LHCN-M2 (cell line): ENCODE results near the gene TSPEAR. TPM values are rescaled to one million over a fixed set of nuclear protein-coding genes. Genes with fewer than 3 reads are reported as not detected.
"Not testable (repeated sequence)": the region's sequence is repeated elsewhere in the genome, so short reads cannot be mapped to it uniquely, and the experiment has no call there.

Experiments used
- DNase-seq: peaks from one replicate; pipeline ENCODE4 v3.0.0-alpha.2; 2012; ENCODE audit warnings: low read depth
- total RNA-seq: library from RNA; depleted of rRNA; stranded (reverse); fragments of >200 nt; gene quantifications from 2 replicates; pipeline ENCODE4 v1.2.3, GENCODE V29; 2014

Gene TSPEAR
- total RNA-seq, 1 experiment from 2014 or later, result not detected

DNA sequence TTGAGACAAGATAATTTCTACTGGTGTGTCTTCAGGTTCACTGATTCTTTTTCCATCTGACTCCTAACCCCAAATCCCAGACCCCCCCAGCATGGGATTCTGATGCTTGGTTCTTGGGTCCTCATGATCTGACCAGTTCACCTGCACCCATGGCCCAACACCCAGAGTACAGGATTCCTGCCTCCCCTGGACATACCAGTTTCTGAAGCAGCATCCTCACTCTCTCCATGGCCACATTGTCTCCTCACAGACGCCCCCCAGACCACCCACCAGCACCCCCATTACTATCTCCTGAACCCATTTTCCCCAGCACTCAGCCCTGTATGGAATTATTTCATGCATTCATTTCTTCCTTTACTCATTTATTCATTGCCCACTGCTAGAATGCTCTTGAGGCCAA lies 54.5 kb downstream of the TSPEAR start:
- no peak for DNase-seq

DNA sequence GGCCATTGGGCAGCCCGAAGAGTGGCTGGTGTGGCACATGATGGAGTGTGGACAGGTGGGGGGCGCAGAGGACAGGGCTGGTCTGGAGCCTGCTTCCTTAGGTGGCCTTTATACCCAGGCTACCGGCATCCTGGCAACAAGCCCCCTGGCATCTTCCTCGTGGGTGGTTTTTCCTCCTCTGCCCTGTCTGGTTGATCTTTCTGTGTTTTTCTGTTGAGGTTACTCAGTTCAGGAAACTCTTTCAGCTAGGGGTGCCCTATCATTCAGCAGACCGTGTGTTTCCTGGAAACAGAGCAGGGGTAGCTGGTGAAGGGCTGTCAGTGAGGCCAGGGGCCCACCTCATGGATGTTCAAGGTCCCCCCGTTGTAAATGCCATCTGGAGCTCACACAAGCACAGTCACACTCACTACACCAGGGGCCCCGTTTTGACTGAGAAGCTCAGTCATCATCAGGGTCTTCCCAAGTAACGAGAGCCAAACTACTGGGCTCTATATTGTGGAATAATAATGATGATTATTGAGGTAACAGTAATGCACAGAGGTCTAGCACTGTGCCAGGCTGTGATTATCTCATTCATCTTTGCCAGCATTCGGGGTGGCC lies 56.7 kb downstream of the TSPEAR start, which contains the start of gene KRTAP12-4:
Gene KRTAP12-4 (minus strand): TSS at position 84 of the 600 bp plus-strand sequence. CDS start 45 bp downstream, at position 39.
- DNase-seq, result no peak

DNA sequence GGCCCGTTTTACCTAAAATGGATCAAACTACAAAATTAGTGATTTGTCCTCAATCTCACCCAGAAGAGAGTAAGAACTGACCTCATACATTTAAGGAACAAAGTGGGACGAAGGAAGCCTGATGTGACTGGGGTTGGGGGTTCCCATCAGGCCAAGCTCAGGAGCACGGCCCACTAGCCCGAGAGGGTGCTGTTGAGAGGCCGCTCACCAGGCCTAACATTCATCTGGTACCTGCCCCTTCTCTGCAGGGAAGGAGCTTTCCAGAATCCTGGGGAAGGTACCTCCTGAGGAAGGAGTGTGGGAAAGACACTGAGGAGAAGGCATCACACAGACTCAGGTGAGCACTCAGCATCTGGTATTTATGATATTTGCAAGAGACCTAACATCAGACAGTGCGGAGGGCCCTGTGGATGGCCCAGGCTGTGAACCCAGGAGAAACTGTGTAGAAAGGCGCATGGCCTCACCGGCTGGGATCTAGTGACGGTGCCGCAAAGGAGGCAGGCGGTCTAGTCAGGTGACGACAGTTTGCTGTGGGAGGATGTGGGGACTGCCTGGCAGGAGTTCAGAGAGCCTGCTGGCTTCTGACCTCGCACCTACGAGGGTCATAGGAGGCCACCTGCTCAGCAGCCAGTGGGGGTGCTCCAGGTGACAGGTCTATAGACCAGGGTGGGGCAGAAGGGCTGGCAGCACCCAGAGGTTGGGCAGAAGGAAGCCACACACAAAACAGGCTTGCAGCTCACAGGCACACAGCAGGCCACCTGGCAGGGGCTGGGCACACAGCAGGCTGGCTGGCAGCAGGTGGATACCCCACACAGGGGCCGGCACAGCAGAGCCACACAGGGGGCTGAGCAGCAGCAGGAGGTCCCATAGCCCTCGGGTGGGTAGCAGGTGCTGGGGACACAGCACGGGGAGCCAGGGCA lies 57.5 kb downstream of the TSPEAR start:
- no peak for DNase-seq

DNA sequence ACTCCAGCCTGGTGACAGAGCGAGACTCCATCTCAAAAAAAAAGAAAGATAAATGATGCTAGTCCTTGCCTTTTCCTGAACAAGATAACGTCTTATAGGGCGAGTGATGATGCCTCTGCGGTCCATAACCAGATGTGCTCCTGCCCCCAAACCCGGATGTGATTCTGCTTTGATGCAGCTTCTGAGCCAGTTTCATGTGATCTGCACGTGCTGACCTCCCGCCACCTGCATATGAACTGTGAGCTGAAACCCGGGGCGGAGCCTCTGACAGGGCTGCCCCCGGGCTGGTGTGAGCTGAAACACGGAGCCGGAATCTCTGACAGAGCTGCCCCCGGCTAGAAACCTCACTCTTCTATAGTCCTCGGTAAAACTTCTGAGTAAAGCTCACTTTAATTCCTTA lies 58.2 kb downstream of the TSPEAR start:
- DNase-seq, result no peak

DNA sequence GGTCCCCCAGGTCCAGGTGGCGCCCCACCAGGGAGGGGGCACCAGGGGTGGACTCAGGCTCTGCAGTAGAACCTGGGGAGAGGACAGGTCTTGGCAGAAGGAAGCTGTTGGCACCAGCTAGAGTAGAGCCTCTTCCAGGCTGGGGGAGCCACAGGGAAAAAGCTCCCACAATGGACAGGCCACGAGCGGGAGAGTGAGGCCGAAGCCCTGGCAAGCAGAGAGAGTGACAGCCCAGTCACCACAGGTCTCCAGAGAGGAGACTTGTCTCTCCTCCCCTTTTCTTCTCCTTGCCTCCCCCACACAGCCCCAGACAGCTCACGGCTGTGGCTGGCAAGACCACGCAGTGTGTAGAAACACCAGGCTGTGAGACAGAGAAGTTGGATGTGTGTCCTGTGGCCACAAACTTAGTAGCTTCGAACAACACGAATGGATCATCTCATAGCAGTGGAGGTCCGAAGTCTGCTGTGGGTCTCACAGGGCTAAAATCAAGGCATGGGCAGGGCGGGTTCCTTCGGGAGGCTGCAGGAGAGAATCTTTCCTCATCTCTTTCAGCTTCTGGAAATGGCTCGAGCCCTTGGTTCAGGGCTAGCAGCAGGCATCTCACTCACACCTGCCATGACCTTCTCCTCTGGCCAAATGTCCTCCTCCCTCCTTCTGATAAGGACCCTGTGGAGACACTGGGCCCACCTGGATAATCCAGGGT lies 60.2 kb downstream of the TSPEAR start:
- no peak for DNase-seq

DNA sequence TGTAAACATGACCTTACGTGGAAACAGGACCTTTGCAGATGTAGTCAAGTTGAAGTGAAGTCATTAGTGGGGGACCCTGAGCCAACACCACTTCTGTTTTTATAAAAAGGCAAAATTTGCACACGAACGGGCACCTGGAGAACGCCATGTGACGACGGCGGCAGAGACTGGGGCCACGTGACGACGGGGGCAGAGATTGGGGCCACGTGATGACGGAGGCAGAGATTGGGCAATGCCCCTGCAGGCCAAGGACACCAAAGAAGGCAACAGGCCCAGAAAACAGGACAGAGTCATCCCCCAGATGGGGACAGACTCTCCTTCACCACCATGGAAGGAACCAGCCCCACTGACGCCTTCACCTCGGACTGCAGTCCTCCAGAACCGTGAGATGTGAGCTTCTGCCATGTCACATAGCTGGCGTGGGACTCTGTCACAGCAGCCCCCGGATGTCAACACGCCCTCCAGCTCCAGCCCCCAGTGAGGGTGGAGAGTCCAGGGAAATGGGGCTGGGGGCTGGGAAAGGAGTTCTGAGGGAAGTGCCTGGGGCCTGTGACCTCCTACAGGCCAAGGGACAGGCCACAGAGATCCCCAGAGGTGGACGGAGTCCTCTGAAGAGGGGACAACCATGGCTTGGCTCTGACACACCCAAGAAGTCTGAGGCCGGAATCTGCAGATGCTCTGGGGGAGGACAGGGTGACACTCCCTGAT lies 61.0 kb downstream of the TSPEAR start:
- no peak for DNase-seq

DNA sequence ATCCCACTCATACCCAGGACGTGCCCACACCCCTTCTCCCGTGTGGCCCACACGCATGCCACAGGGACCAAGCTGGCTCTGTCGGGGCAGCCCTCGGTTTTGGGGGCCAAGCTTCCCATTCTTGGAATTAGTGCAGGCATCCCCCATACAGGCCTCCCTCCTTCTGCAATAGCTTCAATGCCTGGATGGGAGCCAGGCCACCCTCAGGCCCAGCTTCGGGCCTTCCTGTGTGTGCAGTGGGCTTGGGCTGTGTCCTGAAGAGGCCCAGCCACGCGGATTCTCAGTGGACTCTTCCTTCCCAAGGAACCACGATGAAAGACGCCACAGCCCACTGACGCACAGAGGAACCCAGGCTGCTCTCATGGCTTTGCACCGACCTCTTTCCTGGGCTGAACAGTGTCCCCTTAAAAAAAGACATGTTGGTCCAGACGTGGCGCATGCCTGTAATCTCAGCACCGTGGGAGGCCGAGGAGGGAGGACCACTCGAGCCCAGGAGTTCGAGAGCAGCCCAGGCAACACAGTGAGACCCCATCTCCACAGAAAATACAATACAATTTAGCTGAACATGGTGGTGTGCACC lies 61.8 kb downstream of the TSPEAR start:
- DNase-seq, result no peak

DNA sequence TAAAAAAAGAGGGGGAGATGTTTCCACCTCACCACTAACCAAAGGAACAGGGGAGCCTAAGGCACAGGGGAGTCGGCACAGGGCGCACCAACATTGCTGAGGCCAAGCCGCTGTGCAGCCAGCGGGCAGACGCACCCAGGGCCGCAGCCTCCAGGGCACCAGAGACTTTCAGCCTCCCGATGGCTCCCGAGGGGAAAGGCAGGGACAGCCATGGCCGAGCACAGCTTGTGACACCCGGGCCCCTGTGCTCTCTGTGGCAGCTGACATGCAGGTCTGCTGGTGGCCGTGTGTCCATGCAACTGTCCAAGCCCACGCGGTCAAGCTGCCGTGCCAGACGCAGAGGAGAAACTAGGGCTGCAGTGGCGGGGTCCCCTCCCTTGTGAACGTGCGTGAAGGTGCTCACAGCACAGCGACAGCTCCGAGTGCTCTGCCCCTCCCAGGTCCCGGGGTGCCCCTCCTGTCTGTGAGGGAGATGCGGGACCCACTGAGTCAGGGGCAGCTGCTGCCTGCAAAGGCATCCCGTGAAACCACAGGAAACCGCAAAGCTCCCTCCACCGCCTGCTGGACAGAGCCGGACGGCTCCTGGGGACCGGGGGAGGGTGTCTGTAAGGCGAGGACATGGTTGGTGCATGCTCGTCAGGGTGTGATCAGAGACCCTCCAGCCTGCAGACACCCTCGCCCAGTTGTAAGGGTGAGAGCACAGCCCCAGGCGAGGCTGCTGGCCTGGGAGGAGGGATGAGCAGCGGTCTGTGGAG lies 62.6 kb downstream of the TSPEAR start:
- no peak for DNase-seq

DNA sequence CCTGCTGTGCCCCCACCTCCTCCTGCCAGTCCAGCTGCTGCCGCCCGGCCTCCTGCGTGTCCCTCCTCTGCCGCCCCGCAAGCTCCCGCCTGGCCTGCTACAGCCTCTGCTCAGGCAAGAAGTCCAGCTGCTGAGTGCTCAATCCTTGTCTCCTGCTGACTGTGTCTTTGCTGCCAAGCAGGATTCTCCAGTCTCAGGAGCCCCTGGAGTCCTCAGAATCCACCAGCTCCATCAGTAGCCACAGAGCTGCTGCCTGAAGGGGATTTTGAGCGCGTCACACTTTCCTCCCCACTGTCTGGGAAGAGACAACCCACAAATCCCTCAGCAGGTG lies 64.2 kb downstream of the TSPEAR start:
- DNase-seq, result no peak

DNA sequence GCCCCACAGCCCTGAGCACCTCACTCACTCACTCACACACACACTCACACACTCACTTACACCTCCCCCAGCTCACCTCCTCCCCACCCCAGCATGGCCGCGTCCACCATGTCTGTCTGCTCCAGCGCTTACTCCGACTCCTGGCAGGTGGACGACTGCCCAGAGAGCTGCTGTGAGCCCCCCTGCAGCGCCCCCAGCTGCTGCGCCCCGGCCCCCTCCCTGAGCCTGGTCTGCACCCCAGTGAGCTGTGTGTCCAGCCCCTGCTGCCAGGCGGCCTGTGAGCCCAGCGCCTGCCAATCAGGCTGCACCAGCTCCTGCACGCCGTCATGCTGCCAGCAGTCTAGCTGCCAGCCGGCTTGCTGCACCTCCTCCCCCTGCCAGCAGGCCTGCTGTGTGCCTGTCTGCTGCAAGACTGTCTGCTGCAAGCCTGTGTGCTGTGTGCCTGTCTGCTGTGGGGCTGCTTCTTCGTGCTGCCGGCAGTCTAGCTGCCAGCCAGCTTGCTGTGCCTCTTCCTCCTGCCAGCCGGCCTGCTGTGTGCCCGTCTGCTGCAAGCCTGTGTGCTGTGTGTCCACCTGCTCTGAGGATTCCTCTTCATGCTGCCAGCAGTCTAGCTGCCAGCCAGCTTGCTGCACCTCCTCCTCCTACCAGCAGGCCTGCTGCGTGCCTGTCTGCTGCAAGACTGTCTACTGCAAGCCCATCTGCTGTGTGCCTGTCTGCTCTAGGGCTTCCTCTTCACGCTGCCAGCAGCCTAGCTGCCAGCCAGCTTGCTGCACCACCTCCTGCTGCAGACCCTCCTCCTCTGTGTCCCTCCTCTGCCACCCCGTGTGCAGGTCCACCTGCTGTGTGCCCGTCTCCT lies 64.8 kb downstream of the TSPEAR start, which contains the start of gene KRTAP10-11:
Gene KRTAP10-11 (plus strand): TSS at position 49 of the 856 bp plus-strand sequence. CDS start 45 bp downstream, at position 94.
- DNase-seq, result not testable (repeated sequence)

DNA sequence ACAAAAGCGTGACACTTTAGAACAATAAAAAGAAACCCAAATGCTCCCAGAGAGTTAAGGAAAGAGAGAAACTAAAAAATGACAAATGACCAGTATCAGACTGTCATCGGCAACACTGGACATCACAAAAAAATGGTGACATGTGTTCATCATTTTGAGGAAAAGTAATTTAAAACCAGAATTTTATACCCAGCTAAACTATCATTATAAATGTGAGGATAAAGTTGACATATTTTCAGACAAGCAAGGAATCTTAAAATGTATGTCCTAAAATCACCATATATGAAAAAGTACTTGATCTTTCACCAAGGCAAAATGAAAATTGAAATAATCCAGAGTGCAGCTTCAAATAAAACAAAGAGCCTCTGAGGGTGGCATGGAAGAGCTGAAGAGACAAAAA lies 66.5 kb downstream of the TSPEAR start:
- no peak for DNase-seq

DNA sequence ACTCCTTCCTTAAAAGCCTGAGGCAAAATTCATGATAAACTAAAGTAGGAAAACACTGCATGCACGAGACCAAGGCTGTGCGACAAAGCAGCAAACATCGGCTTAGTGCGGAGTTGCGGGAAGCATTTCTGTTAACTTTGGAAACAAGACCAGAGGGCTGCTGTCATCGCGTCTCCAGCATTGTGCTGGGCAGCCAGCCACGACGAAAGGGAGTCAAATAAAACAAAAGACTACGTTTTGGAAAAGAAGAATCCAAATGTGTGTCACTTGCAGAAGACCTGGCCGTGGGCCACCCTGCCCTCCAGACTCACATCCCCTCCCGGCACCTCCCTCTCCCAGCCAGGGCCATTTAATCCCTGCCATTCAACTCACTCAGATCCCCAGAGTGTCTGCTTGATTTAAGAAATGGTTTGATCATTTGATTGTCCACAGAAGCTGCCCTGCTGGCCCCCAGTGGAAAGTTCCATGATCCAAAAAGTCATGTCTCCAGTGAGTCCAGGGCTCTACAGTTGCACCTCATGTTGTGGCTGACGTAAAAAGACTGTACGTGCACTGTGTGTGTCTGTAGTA lies 67.5 kb downstream of the TSPEAR start:
- no peak for DNase-seq

DNA sequence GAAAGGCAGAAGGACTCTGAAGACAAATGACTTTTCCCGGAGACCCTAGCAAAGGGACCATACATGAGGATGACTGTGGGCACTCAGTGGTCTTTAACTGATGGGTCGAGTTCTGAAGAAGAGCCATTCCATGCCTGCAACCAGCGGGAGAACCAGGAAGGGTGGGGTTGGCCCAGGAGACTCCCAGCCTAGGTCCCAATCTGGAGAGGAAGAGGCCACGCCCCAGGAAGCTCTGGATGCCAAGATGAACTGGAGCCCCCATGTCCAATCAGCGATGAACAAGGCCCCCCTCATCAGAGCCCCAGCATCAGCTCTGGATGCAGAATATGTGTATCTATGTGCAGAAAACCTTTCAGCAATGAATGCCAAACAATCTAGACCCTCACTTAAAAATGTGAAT lies 70.6 kb downstream of the TSPEAR start:
- no peak for DNase-seq

DNA sequence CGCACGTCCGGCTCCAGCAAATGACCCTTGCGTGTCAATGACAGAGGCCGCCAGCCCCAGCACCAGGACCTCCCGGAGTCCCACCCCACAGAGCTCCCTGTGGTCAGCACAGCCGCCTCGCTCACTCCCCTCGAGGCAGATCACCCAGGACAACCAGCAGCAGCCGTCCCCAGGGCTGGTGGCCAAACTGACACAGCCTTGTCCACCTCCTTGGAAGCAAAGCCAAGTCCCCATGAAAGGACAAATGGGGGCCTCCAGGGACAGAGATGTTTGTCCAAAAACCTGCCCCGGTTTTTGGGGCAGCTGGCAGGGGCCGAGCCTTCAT lies 72.1 kb downstream of the TSPEAR start:
- no peak for DNase-seq

DNA sequence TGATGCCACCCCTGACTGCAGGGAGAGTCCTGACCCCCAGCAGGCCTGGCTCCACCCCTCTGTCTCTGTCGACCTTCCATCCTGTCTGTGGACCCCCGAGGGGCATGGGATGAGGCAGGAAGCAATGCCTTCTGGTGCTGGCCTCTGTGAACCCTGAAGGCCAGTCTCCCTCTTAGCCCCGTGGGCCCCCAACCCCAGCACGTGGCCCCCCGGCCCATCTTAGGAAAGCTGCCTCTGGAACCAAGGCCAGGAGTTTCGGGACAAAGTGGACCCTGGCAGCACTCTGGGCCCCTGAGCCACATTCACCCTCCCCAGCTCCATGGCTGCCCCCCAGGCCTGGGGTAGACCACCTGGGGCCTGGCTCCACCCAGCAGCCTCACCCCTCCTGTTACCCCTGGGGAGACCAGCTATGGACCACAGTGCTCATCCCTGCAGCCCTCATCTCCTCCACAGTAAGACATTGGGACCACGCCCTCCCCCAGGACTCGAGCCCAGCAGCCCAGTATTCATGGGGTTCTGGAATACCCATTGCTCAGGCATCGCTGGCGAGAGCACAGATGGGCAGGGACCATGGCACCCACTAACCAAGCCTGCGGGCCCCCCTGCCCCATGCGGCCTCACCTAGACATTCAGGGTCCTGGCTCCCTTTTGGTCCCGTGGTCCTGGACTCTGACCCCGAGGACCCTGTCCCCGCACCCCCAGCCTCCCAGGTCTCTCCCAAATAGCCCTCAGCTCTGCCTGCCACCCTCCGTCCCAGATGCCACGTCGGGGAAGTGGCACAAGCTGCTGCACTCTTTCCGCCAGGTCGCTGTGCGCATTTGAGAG lies 72.7 kb downstream of the TSPEAR start:
- DNase-seq, result not testable (repeated sequence)

DNA sequence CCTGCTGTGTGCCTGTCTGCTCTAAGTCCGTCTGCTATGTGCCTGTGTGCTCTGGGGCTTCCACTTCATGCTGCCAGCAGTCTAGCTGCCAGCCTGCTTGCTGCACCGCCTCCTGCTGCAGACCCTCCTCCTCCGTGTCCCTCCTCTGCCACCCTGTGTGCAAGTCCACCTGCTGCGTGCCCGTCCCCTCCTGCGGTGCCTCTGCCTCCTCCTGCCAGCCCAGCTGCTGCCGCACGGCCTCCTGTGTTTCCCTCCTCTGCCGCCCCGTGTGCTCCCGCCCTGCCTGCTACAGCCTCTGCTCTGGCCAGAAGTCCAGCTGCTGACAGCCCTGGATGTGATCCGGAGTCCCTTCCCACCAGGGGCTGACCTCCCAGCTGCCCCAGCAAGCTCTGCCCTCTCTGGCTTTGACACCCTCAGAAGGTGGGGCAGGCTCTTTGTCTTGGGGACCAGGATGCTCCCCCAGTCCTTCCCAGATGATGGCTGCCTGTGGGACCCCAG lies 73.5 kb downstream of the TSPEAR start:
- not testable (repeated sequence) for DNase-seq

DNA sequence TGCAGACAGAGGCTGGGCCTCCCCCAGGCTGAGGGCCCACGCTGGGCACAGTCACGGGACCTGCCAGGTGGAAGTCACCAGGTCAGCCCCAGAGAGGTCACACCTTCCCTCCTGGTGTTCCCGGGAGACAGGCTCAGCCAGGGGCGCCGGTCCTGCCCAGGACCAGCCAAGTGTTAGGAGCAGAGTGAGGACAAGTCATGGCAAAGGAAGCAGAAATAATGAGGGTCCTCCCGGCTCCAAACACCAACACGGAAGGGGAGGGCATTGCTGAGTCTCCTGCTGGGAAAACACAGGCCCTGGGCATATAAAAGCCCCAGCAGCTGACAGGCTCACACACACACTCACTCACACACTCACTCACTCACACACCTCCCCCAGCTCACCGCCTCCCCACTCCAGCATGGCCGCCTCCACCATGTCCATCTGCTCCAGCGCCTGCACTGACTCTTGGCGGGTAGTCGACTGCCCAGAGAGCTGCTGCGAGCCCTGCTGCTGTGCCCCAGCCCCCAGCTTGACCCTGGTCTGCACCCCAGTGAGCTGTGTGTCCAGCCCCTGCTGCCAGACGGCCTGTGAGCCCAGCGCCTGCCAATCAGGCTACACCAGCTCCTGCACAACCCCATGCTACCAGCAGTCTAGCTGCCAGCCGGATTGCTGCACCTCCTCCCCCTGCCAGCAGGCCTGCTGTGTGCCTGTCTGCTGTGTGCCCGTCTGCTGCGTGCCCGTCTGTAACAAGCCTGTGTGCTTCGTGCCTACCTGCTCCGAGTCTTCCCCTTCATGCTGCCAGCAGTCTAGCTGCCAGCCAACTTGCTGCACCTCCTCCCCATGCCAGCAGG lies 74.1 kb downstream of the TSPEAR start, which contains the start of gene KRTAP10-10:
Gene KRTAP10-10 (plus strand): TSS at position 339 of the 833 bp plus-strand sequence. CDS start 62 bp downstream, at position 401.
- DNase-seq, result peak; percentile 5
